Testis (tissue), 3 donors: Measurements from ENCODE around the gene PCDHGA1. TPM values are rescaled to one million over a fixed set of nuclear protein-coding genes. Genes with fewer than 3 reads are reported as not detected.

Experiments
- DNase-seq: peaks from one replicate; pipeline ENCODE4 v3.0.0-alpha.2; 2019
- H3K27ac ChIP-seq, 2 donors: fragments of 200-600 bp; sonication (generic); one replicate each; pipeline ENCODE4 v1.5.1; 2019
- H3K27me3 ChIP-seq: fragments of 200-600 bp; sonication (generic); one replicate; pipeline ENCODE4 v1.5.1; 2019
- H3K36me3 ChIP-seq: fragments of 200-600 bp; sonication (generic); one replicate; pipeline ENCODE4 v1.5.1; 2017; ENCODE audit warnings: low read depth; ENCODE audit errors: missing control alignments
- H3K4me1 ChIP-seq: fragments of 200-600 bp; sonication (generic); one replicate; pipeline ENCODE4 v1.5.1; 2019
- H3K4me3 ChIP-seq, 2 donors: fragments of 200-600 bp; sonication (generic); one replicate each; pipeline ENCODE4 v1.5.1; 2017 to 2019
- H3K9me3 ChIP-seq: fragments of 200-600 bp; sonication (generic); one replicate; pipeline ENCODE4 v1.5.1; 2017
- POLR2A ChIP-seq: fragments of 450-650 bp; IDR thresholded peaks from one replicate; pipeline ENCODE4 v1.6.1; 2017; ENCODE audit warnings: antibody characterized with exemption, mild to moderate bottlenecking, moderate library complexity
- WGBS, 2 donors: methylation state at CpG; one replicate each; pipeline ENCODE4 v1.1.5; 2018; 5-methylcytosine and 5-hydroxymethylcytosine counted together
- intact Hi-C: fragments of 100-400 bp; cut with DNase I; formaldehyde crosslinking; loops from one replicate; pipeline ENCODE4 v1.15.1; 2023; ENCODE audit warnings: low total_unique reads
- polyA plus RNA-seq: library from polyadenylated mRNA; stranded (reverse); fragments of 350-450 nt; fragmentation: Illumina TruSeq; extraction: RNeasy Lipid Tissue Mini Kit (QIAGEN cat#74804); gene quantifications from one replicate; pipeline ENCODE4 v1.2.3, GENCODE V29; 2014; ENCODE audit warnings: low read depth, low replicate concordance; ENCODE audit not compliant: insufficient read depth
- total RNA-seq, 2 donors: library from RNA; depleted of rRNA; stranded (reverse); fragments of >200 nt; gene quantifications; one replicate each; pipeline ENCODE4 v1.2.3, GENCODE V29; 2016
- TF ChIP-seq, protein P1 (sequence below), 3 experiments: fragments of 450-650 bp in 2 of 3; fragments of 200-600 bp in 1 of 3; sonication (generic) in 1 of 3; IDR thresholded peaks; one replicate each; pipeline ENCODE4 v1.5.1; 2016 to 2019; ENCODE audit warnings: antibody characterized with exemption in 3 of 3, mild to moderate bottlenecking in 2 of 3, moderate library complexity in 1 of 3

PCDHGA1 gene
- total and polyA plus RNA-seq, 3 donors from 2014 or later, result 1.6 to 13.1 (median 8.7) TPM

- Histone ChIP-seq H3K27me3 (no peaks in the 10 kb centered on the region), H3K4me3 (no peak overlapping the region), H3K27ac (no peak overlapping the region), H3K36me3 (no peaks in the 10 kb centered on the region), H3K4me1 (peaks cover 14% of the 10 kb centered on the region), H3K9me3 (no peaks in the 10 kb centered on the region)
- WGBS, 2 donors, result 28 to 39% methylated on average over 9 to 17 of the region's 20 CpGs
- DNase-seq, result no peak
- intact Hi-C loops, result loop anchor here (5.0 kb wide), 1 partner anchor 34 kb away; no protein-coding TSS in a partner anchor
- TF ChIP-seq POLR2A, result no peak
Measured at GRCh38 chr5:141478321-141478945, 148.1 kb downstream of the PCDHGA1 start.

- Histone ChIP-seq H3K27ac (no peak overlapping the region), H3K4me1 (peaks cover 18% of the 10 kb centered on the region), H3K36me3 (no peaks in the 10 kb centered on the region), H3K27me3 (no peaks in the 10 kb centered on the region), H3K9me3 (no peaks in the 10 kb centered on the region), H3K4me3 (no peak overlapping the region)
- intact Hi-C loops, result loop anchor here (5.0 kb wide), 1 partner anchor 33 kb away; no protein-coding TSS in a partner anchor
- TF ChIP-seq, protein P1, sequence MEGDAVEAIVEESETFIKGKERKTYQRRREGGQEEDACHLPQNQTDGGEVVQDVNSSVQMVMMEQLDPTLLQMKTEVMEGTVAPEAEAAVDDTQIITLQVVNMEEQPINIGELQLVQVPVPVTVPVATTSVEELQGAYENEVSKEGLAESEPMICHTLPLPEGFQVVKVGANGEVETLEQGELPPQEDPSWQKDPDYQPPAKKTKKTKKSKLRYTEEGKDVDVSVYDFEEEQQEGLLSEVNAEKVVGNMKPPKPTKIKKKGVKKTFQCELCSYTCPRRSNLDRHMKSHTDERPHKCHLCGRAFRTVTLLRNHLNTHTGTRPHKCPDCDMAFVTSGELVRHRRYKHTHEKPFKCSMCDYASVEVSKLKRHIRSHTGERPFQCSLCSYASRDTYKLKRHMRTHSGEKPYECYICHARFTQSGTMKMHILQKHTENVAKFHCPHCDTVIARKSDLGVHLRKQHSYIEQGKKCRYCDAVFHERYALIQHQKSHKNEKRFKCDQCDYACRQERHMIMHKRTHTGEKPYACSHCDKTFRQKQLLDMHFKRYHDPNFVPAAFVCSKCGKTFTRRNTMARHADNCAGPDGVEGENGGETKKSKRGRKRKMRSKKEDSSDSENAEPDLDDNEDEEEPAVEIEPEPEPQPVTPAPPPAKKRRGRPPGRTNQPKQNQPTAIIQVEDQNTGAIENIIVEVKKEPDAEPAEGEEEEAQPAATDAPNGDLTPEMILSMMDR (IDR thresholded peaks at IDR 0.05), result no peak
- no peak for TF ChIP-seq POLR2A
- no peak for DNase-seq
Measured at GRCh38 chr5:141479776-141480175, 149.5 kb downstream of the PCDHGA1 start.

DNA sequence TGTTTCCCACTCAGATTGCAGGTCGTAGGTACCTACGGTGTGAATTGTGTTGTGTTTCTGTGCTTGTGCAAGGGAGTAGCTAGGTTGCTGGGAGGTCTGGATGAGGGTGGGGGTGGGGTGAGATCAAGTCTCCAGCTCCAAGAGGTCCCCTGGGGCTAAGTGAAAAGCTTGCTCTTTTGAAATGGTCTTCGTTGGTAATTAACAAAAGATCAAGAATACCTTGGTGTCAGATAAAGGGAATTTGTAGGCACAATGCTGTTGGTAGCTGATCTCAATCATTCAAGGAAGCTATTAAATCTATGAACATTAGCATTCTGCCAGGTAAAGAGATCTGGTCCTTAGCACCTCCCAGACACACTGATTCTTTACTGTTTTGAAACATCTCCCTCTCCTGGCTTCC lies 153.6 kb downstream of the PCDHGA1 start:
- intact Hi-C loops, result no loop called here
- Histone ChIP-seq H3K4me3 (no peak overlapping the region), H3K36me3 (no peaks in the 10 kb centered on the region), H3K27me3 (no peaks in the 10 kb centered on the region), H3K4me1 (peaks cover 5% of the 10 kb centered on the region), H3K9me3 (no peaks in the 10 kb centered on the region), H3K27ac (no peak overlapping the region)
- no peak for DNase-seq
- WGBS, 2 donors, result 36 to 55% methylated on average over 3 of the region's 3 CpGs
- TF ChIP-seq, protein P1 (IDR thresholded peaks at IDR 0.05), result no peak
- no peak for TF ChIP-seq POLR2A

- Histone ChIP-seq H3K27me3 (no peaks in the 10 kb centered on the region), H3K9me3 (no peaks in the 10 kb centered on the region), H3K4me1 (peaks cover 5% of the 10 kb centered on the region), H3K27ac (no peak overlapping the region), H3K36me3 (no peaks in the 10 kb centered on the region), H3K4me3 (no peak overlapping the region)
- no peak for DNase-seq
- intact Hi-C loops, result no loop called here
- no peak for TF ChIP-seq POLR2A
- TF ChIP-seq, protein P1 (IDR thresholded peaks at IDR 0.05), result no peak
- 33 to 47% methylated on average over 4 of the region's 4 CpGs for WGBS, 2 donors
Measured at GRCh38 chr5:141484310-141484640, 154.0 kb downstream of the PCDHGA1 start.

GRCh38 chr5:141484641-141485311 lies 154.5 kb downstream of the PCDHGA1 start, which contains the start of gene PCDHGC4:
PCDHGC4 (plus strand) TSS chr5:141485030; CDS start chr5:141485174, 144 bp downstream.
- WGBS, 2 donors, result 33 to 36% methylated on average over 38 to 39 of the region's 39 CpGs

More at GRCh38 chr5:141484641-141485311, 154.5 kb downstream of the PCDHGA1 start, which contains the start of gene PCDHGC4:
- Histone ChIP-seq H3K36me3 (no peaks in the 10 kb centered on the region), H3K27ac (no peak within 1 kb of the TSS), H3K4me1 (peaks cover 5% of the 10 kb centered on the region), H3K9me3 (no peaks in the 10 kb centered on the region), H3K4me3 (peak within 1 kb of the TSS in 1 of 2 donors; percentile 21), H3K27me3 (no peaks in the 10 kb centered on the region)
- DNase-seq, result no peak
- TF ChIP-seq, protein P1 (IDR thresholded peaks at IDR 0.05), result no peak
- no peak for TF ChIP-seq POLR2A
- intact Hi-C loops, result no loop called here
